ENCODE measurements around the gene ZNF74. TPM values are rescaled to one million over a fixed set of nuclear protein-coding genes. Genes with fewer than 3 reads are reported as not detected.
A peak's percentile ranks its signal among the peaks of the same experiment; 100 is the strongest.

ZNF74 gene
- total and polyA plus RNA-seq, 4 donors, result 4.1 to 17.6 (median 8.6) TPM

GRCh38 chr22:20395907-20396287, 1.9 kb downstream of the ZNF74 start:
- ATAC-seq (ENCODE audit: insufficient read depth, low FRiP score), result no peak
- H3K9me3 ChIP-seq (ENCODE audit: control insufficient read depth in 4 of 4, insufficient read depth in 3 of 4, low read length in 3 of 4), result no peaks in the 10 kb centered on the region
- TF ChIP-seq CTCF (IDR thresholded peaks at IDR 0.05; ENCODE audit: control extremely low read depth, extremely low read depth), result no peak
- DNase-seq, result peak in 1 of 3 donors; percentile 7
- H3K9ac ChIP-seq (ENCODE audit: insufficient read depth in 1 of 2, low read length in 2 of 2), result no peak overlapping the region
- peaks cover 0 to 36% (median 8%) of the 10 kb centered on the region in 5 donors for H3K4me1 ChIP-seq (ENCODE audit: control insufficient read depth in 5 of 5, insufficient read depth in 5 of 5, low read length in 5 of 5)
- 32 to 48% methylated on average over 2 of the region's 2 CpGs for WGBS, 2 donors
- H3K36me3 ChIP-seq (ENCODE audit: control insufficient read depth in 4 of 4, insufficient read depth in 4 of 4, low read length in 4 of 4), result peaks cover 0 to 3% (median 0%) of the 10 kb centered on the region in 4 donors
- no peak overlapping the region for H3K4me3 ChIP-seq
- H3K27me3 ChIP-seq (ENCODE audit: control insufficient read depth in 3 of 3, insufficient read depth in 3 of 3, low read length in 2 of 3), result no peaks in the 10 kb centered on the region
- no peak overlapping the region for H3K27ac ChIP-seq (ENCODE audit: low read depth in 1 of 2, low read length in 1 of 2)

- WGBS, 2 donors, result 91% methylated on average over 1 of the region's 1 CpG
- DNase-seq (peak in 2 of 3 donors; percentile 4 to 41), ATAC-seq (ENCODE audit: insufficient read depth, low FRiP score) (no peak)
- Histone ChIP-seq H3K9me3 (ENCODE audit: control insufficient read depth in 4 of 4, insufficient read depth in 3 of 4, low read length in 3 of 4) (no peaks in the 10 kb centered on the region), H3K27me3 (ENCODE audit: control insufficient read depth in 3 of 3, insufficient read depth in 3 of 3, low read length in 2 of 3) (no peaks in the 10 kb centered on the region), H3K9ac (ENCODE audit: insufficient read depth in 1 of 2, low read length in 2 of 2) (no peak overlapping the region), H3K36me3 (ENCODE audit: control insufficient read depth in 4 of 4, insufficient read depth in 4 of 4, low read length in 4 of 4) (peaks cover 0 to 5% (median 3%) of the 10 kb centered on the region in 4 donors), H3K27ac (ENCODE audit: low read depth in 1 of 2, low read length in 1 of 2) (no peak overlapping the region), H3K4me3 (no peak overlapping the region), H3K4me1 (ENCODE audit: control insufficient read depth in 5 of 5, insufficient read depth in 5 of 5, low read length in 5 of 5) (peaks cover 0 to 36% (median 8%) of the 10 kb centered on the region in 5 donors)
- TF ChIP-seq CTCF (IDR thresholded peaks at IDR 0.05; ENCODE audit: control extremely low read depth, extremely low read depth), result no peak
Observed at GRCh38 chr22:20396639-20397038, 2.7 kb downstream of the ZNF74 start.

GRCh38 chr22:20397498-20397897, 3.5 kb downstream of the ZNF74 start:
- no peak for TF ChIP-seq CTCF (IDR thresholded peaks at IDR 0.05; ENCODE audit: control extremely low read depth, extremely low read depth)
- Histone ChIP-seq H3K4me1 (ENCODE audit: control insufficient read depth in 5 of 5, insufficient read depth in 5 of 5, low read length in 5 of 5) (peaks cover 0 to 36% (median 8%) of the 10 kb centered on the region in 5 donors), H3K4me3 (no peak overlapping the region), H3K9ac (ENCODE audit: insufficient read depth in 1 of 2, low read length in 2 of 2) (no peak overlapping the region), H3K27ac (ENCODE audit: low read depth in 1 of 2, low read length in 1 of 2) (no peak overlapping the region), H3K9me3 (ENCODE audit: control insufficient read depth in 4 of 4, insufficient read depth in 3 of 4, low read length in 3 of 4) (no peaks in the 10 kb centered on the region), H3K27me3 (ENCODE audit: control insufficient read depth in 3 of 3, insufficient read depth in 3 of 3, low read length in 2 of 3) (no peaks in the 10 kb centered on the region), H3K36me3 (ENCODE audit: control insufficient read depth in 4 of 4, insufficient read depth in 4 of 4, low read length in 4 of 4) (peaks cover 0 to 10% (median 5%) of the 10 kb centered on the region in 4 donors)
- WGBS, 2 donors, result 86 to 87% methylated on average over 2 of the region's 2 CpGs
- ATAC-seq (ENCODE audit: insufficient read depth, low FRiP score), result no peak
- DNase-seq, result no peak

GRCh38 chr22:20398420-20398819, 4.5 kb downstream of the ZNF74 start:
- 96 to 98% methylated on average over 5 of the region's 5 CpGs for WGBS, 2 donors
- no peak overlapping the region for H3K27ac ChIP-seq (ENCODE audit: low read depth in 1 of 2, low read length in 1 of 2)
- no peak for TF ChIP-seq CTCF (IDR thresholded peaks at IDR 0.05; ENCODE audit: control extremely low read depth, extremely low read depth)
- DNase-seq (no peak), ATAC-seq (ENCODE audit: insufficient read depth, low FRiP score) (no peak)
- no peaks in the 10 kb centered on the region for H3K9me3 ChIP-seq (ENCODE audit: control insufficient read depth in 4 of 4, insufficient read depth in 3 of 4, low read length in 3 of 4)
- H3K4me1 ChIP-seq (ENCODE audit: control insufficient read depth in 5 of 5, insufficient read depth in 5 of 5, low read length in 5 of 5), result peaks cover 0 to 33% (median 8%) of the 10 kb centered on the region in 5 donors
- no peak overlapping the region for H3K4me3 ChIP-seq
- peaks cover 0 to 15% (median 10%) of the 10 kb centered on the region in 4 donors for H3K36me3 ChIP-seq (ENCODE audit: control insufficient read depth in 4 of 4, insufficient read depth in 4 of 4, low read length in 4 of 4)
- no peak overlapping the region for H3K9ac ChIP-seq (ENCODE audit: insufficient read depth in 1 of 2, low read length in 2 of 2)
- no peaks in the 10 kb centered on the region for H3K27me3 ChIP-seq (ENCODE audit: control insufficient read depth in 3 of 3, insufficient read depth in 3 of 3, low read length in 2 of 3)
